Keratinocyte (primary cell): Measurements from ENCODE around the gene SMIM7. TPM values are rescaled to one million over a fixed set of nuclear protein-coding genes. Genes with fewer than 3 reads are reported as not detected.

ENCODE experiments used
- DNase-seq: peaks from one replicate; pipeline ENCODE4 v3.0.0-alpha.2; 2011; ENCODE audit warnings: low read depth, missing footprints, low spot score
- FAIRE-seq: peaks from 2 replicates; lab custom pipeline; 2011; peaks lifted over from hg19 to GRCh38; lab: Jason Lieb, UNC
- H2AFZ ChIP-seq: 2 replicates; pipeline ENCODE4 v1.6.0; 2012; ENCODE audit warnings: low read length, control low read depth, inconsistent platforms; ENCODE audit not compliant: control insufficient read depth
- H3K27ac ChIP-seq: 2 replicates; pipeline ENCODE4 v1.5.1; 2011; ENCODE audit warnings: low read length; ENCODE audit not compliant: control insufficient read depth, insufficient read depth
- H3K27me3 ChIP-seq: 3 replicates; pipeline ENCODE4 v1.6.0; 2011; ENCODE audit warnings: low read length; ENCODE audit not compliant: control insufficient read depth, insufficient read depth; ENCODE audit errors: extremely low read depth
- H3K36me3 ChIP-seq, 2 experiments: 2 replicates in 1 of 2; 3 replicates in 1 of 2; pipeline ENCODE4 v1.5.1; 2011; ENCODE audit warnings: low read length in 2 of 2, mild to moderate bottlenecking in 1 of 2; ENCODE audit not compliant: control insufficient read depth in 2 of 2, insufficient read depth in 2 of 2; ENCODE audit errors: extremely low read depth in 1 of 2
- H3K4me1 ChIP-seq: 3 replicates; pipeline ENCODE4 v1.5.1; 2011; ENCODE audit warnings: low read length; ENCODE audit not compliant: control insufficient read depth, insufficient read depth; ENCODE audit errors: extremely low read depth
- H3K4me2 ChIP-seq: 3 replicates; pipeline ENCODE4 v1.6.0; 2011; ENCODE audit warnings: low read depth, low read length; ENCODE audit not compliant: control insufficient read depth, insufficient read depth; ENCODE audit errors: extremely low read depth
- H3K4me3 ChIP-seq, 3 experiments: fragments of 200-600 bp in 1 of 3; sonication (generic) in 1 of 3; 2 replicates in 2 of 3; 3 replicates in 1 of 3; pipeline ENCODE4 v1.5.1; 2011 to 2016; ENCODE audit warnings: low read length in 3 of 3, mild to moderate bottlenecking in 3 of 3, control low read depth in 2 of 3, inconsistent platforms in 1 of 3, low read depth in 1 of 3, mixed read lengths in 1 of 3, mixed run types in 1 of 3, moderate library complexity in 1 of 3; ENCODE audit not compliant: control insufficient read depth in 2 of 3, insufficient read depth in 2 of 3; ENCODE audit errors: extremely low read depth in 1 of 3
- H3K79me2 ChIP-seq: 2 replicates; pipeline ENCODE4 v1.6.0; 2012; ENCODE audit warnings: low read length; ENCODE audit not compliant: control insufficient read depth, insufficient read depth
- H3K9ac ChIP-seq: 3 replicates; pipeline ENCODE4 v1.6.0; 2011; ENCODE audit warnings: low read length; ENCODE audit not compliant: control insufficient read depth, insufficient read depth; ENCODE audit errors: extremely low read depth
- H3K9me1 ChIP-seq: 3 replicates; pipeline ENCODE4 v1.6.0; 2011; ENCODE audit warnings: low read length; ENCODE audit not compliant: control insufficient read depth, insufficient read depth; ENCODE audit errors: extremely low read depth
- H3K9me3 ChIP-seq: 2 replicates; pipeline ENCODE4 v1.5.1; 2012; ENCODE audit warnings: low read depth, low read length; ENCODE audit not compliant: control insufficient read depth
- H4K20me1 ChIP-seq: 3 replicates; pipeline ENCODE4 v1.6.0; 2011; ENCODE audit warnings: low read length; ENCODE audit not compliant: control insufficient read depth, insufficient read depth; ENCODE audit errors: extremely low read depth
- CTCF ChIP-seq, 3 experiments: IDR thresholded peaks in 1 of 3; conservative IDR thresholded peaks in 1 of 3; optimal IDR thresholded peaks in 1 of 3; 2 replicates in 2 of 3; 3 replicates in 1 of 3; pipeline versions ENCODE3 to v1.5.1; 2011; ENCODE audit warnings: low read length in 3 of 3, mild to moderate bottlenecking in 3 of 3, moderate library complexity in 2 of 3, control low read depth in 1 of 3, inconsistent platforms in 1 of 3; ENCODE audit not compliant: insufficient read depth in 2 of 3; ENCODE audit errors: extremely low read depth in 1 of 3
- EZH2 ChIP-seq: IDR thresholded peaks from one replicate; pipeline ENCODE4 v1.6.1; 2012; ENCODE audit warnings: inconsistent platforms, mild to moderate bottlenecking, low read length, moderate library complexity
- dilution Hi-C: fragments of 300-500 bp; cut with MboI; formaldehyde crosslinking; loops from one replicate; pipeline ENCODE4 v1.7.0; 2020; ENCODE audit warnings: low sequenced_read_pairs; ENCODE audit not compliant: extremely low pct_ligation_motif_present
- polyA plus RNA-seq, 5 experiments: library from polyadenylated mRNA; depleted of rRNA in 3 of 5; stranded (reverse) in 3 of 5; stranded (forward) in 1 of 5; unstranded in 1 of 5; fragments of >200 nt; gene quantifications; 1 replicate in 1 of 5; 2 replicates in 3 of 5; 3 replicates in 1 of 5; pipeline versions ENCODE4 v1.2.1 to v1.2.3, GENCODE V29; 2011 to 2012; ENCODE audit warnings: missing spikeins in 2 of 5, low read depth in 1 of 5, low replicate concordance in 1 of 5

The SMIM7 gene
- polyA plus RNA-seq, 1 donor (not counting 4 experiments of a cell fraction or from before 2014, with no cell fraction given) = 79.1 TPM

DNA sequence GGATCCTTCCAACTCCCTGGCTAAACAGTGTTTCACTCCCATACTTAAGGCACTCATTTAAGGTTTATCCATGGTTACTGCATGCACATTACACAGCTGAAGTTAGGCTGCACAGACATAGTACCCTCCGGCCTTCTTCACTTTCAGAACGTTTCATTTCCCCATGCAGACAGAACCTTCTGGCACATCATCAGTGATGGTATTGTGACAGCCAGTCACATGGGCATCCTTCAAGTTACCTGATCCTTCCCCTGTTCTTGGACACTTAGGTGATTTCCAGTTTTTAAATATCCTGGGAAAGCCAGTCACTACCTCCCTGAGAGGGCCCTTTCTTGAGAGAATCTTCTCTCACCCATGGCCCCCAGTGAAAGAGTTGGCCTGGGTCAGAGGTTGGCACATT is 9.1 kb downstream of the SMIM7 start:
- no peaks in the 10 kb centered on the region for H3K9me1 ChIP-seq
- H3K27me3 ChIP-seq = no peaks in the 10 kb centered on the region
- no peaks in the 10 kb centered on the region for H3K4me1 ChIP-seq
- TF ChIP-seq CTCF (optimal IDR thresholded peaks at IDR 0.05 in 1 of 3, IDR thresholded peaks at IDR 0.05 in 1 of 3, conservative IDR thresholded peaks at IDR 0.05 in 1 of 3; ENCODE audit: extremely low read depth in 1 of 3, insufficient read depth in 2 of 3, low read length in 3 of 3) (no peak), EZH2 (no peak)
- dilution Hi-C loops = no loop called here
- no peak overlapping the region for H3K27ac ChIP-seq
- no peak overlapping the region for H3K9ac ChIP-seq
- no peak overlapping the region for H3K4me3 ChIP-seq
- no peaks in the 10 kb centered on the region for H4K20me1 ChIP-seq
- peaks cover 40 to 61% of the 10 kb centered on the region in 2 experiments for H3K36me3 ChIP-seq
- DNase-seq (no peak), FAIRE-seq (no peak)
- H3K9me3 ChIP-seq = no peaks in the 10 kb centered on the region
- H2AFZ ChIP-seq = no peak overlapping the region
- peaks cover 24% of the 10 kb centered on the region for H3K79me2 ChIP-seq
- no peak overlapping the region for H3K4me2 ChIP-seq

GRCh38 chr19:16649734-16650133 is 10.2 kb downstream of the SMIM7 start:
- no peak for FAIRE-seq
- Histone ChIP-seq H2AFZ (no peak overlapping the region), H3K9me1 (no peaks in the 10 kb centered on the region), H3K4me2 (no peak overlapping the region), H3K36me3 (peaks cover 34 to 58% of the 10 kb centered on the region in 2 experiments), H3K9me3 (no peaks in the 10 kb centered on the region), H3K79me2 (peaks cover 24% of the 10 kb centered on the region), H4K20me1 (no peaks in the 10 kb centered on the region), H3K4me1 (no peaks in the 10 kb centered on the region), H3K9ac (no peak overlapping the region), H3K27ac (no peak overlapping the region), H3K27me3 (no peaks in the 10 kb centered on the region), H3K4me3 (no peak overlapping the region)
- dilution Hi-C loops = no loop called here
- no peak for TF ChIP-seq EZH2
- TF ChIP-seq CTCF (optimal IDR thresholded peaks at IDR 0.05 in 1 of 3, IDR thresholded peaks at IDR 0.05 in 1 of 3, conservative IDR thresholded peaks at IDR 0.05 in 1 of 3; ENCODE audit: extremely low read depth in 1 of 3, insufficient read depth in 2 of 3, low read length in 3 of 3) = no peak
- no peak for DNase-seq
